Astrocyte (in vitro differentiated cells and primary cell): ENCODE measurements around the gene TANGO6. TPM values are rescaled to one million over a fixed set of nuclear protein-coding genes. Genes with fewer than 3 reads are reported as not detected.

Experiments used
- DNase-seq: peaks from one replicate; pipeline ENCODE4 v3.0.0-alpha.2; 2010; ENCODE audit warnings: low read depth
- FAIRE-seq: peaks from 2 replicates; lab custom pipeline; 2011; peaks lifted over from hg19 to GRCh38; lab: Jason Lieb, UNC
- H2AFZ ChIP-seq: 2 replicates; pipeline ENCODE4 v1.6.0; 2012; ENCODE audit warnings: low read depth, low read length, inconsistent platforms
- H3K27ac ChIP-seq: 2 replicates; pipeline ENCODE4 v1.5.1; 2011; ENCODE audit warnings: low read depth, low read length, inconsistent platforms
- H3K27me3 ChIP-seq: 2 replicates; pipeline ENCODE4 v1.6.0; 2011; ENCODE audit warnings: low read length, inconsistent platforms; ENCODE audit not compliant: insufficient read depth
- H3K36me3 ChIP-seq: 2 replicates; pipeline ENCODE4 v1.5.1; 2011; ENCODE audit warnings: low read length, inconsistent platforms; ENCODE audit not compliant: insufficient read depth
- H3K4me1 ChIP-seq: 2 replicates; pipeline ENCODE4 v1.5.1; 2011; ENCODE audit warnings: low read length, inconsistent platforms; ENCODE audit not compliant: insufficient read depth
- H3K4me2 ChIP-seq: 2 replicates; pipeline ENCODE4 v1.6.0; 2012; ENCODE audit warnings: low read length, inconsistent platforms
- H3K4me3 ChIP-seq: 2 replicates; pipeline ENCODE4 v1.5.1; 2011; ENCODE audit warnings: low read depth, mild to moderate bottlenecking, low read length, inconsistent platforms; ENCODE audit not compliant: insufficient read depth
- H3K79me2 ChIP-seq: 2 replicates; pipeline ENCODE4 v1.6.0; 2012; ENCODE audit warnings: mild to moderate bottlenecking, low read length, inconsistent platforms; ENCODE audit not compliant: insufficient read depth
- H3K9ac ChIP-seq: 2 replicates; pipeline ENCODE4 v1.6.0; 2012; ENCODE audit warnings: mild to moderate bottlenecking, low read length, inconsistent platforms
- H3K9me3 ChIP-seq: 2 replicates; pipeline ENCODE4 v1.5.1; 2012; ENCODE audit warnings: low read depth, mild to moderate bottlenecking, low read length, inconsistent platforms; ENCODE audit not compliant: insufficient read depth
- H4K20me1 ChIP-seq: 2 replicates; pipeline ENCODE4 v1.6.0; 2012; ENCODE audit warnings: low read length, inconsistent platforms; ENCODE audit not compliant: insufficient read depth
- H3K27ac Mint-ChIP-seq: one replicate; pipeline ENCODE4 v1.8.0; 2021; ENCODE audit warnings: mild to moderate bottlenecking, mixed read lengths; ENCODE audit not compliant: unreplicated experiment
- H3K27me3 Mint-ChIP-seq: one replicate; pipeline ENCODE4 v1.8.0; 2021; ENCODE audit warnings: low read depth, mixed read lengths; ENCODE audit not compliant: unreplicated experiment
- H3K36me3 Mint-ChIP-seq: one replicate; pipeline ENCODE4 v1.8.0; 2021; ENCODE audit warnings: low read depth, mixed read lengths; ENCODE audit not compliant: unreplicated experiment
- H3K4me1 Mint-ChIP-seq: one replicate; pipeline ENCODE4 v1.8.0; 2021; ENCODE audit warnings: low read depth, mixed read lengths; ENCODE audit not compliant: unreplicated experiment
- H3K4me3 Mint-ChIP-seq: one replicate; pipeline ENCODE4 v1.8.0; 2021; ENCODE audit warnings: mild to moderate bottlenecking, moderate library complexity, mixed read lengths; ENCODE audit not compliant: unreplicated experiment
- H3K9me3 Mint-ChIP-seq: one replicate; pipeline ENCODE4 v1.8.0; 2021; ENCODE audit warnings: mild to moderate bottlenecking, mixed read lengths; ENCODE audit not compliant: unreplicated experiment
- EZH2 ChIP-seq: IDR thresholded peaks from 2 replicates; pipeline ENCODE4 v1.6.1; 2012; ENCODE audit warnings: mild to moderate bottlenecking, low read length, inconsistent platforms; ENCODE audit not compliant: insufficient read depth
- total RNA-seq: library from RNA; stranded (reverse); gene quantifications from 2 replicates; pipeline ENCODE4 v1.2.1, GENCODE V29; 2021
- TF ChIP-seq, protein P1 (sequence below): IDR thresholded peaks from 2 replicates; pipeline ENCODE4 v1.5.1; 2011; ENCODE audit warnings: low read depth, mild to moderate bottlenecking, inconsistent platforms, low read length, moderate library complexity; ENCODE audit not compliant: insufficient read depth

TANGO6 gene
- total RNA-seq, 1 donor from 2014 or later, result 15.8 TPM

DNA sequence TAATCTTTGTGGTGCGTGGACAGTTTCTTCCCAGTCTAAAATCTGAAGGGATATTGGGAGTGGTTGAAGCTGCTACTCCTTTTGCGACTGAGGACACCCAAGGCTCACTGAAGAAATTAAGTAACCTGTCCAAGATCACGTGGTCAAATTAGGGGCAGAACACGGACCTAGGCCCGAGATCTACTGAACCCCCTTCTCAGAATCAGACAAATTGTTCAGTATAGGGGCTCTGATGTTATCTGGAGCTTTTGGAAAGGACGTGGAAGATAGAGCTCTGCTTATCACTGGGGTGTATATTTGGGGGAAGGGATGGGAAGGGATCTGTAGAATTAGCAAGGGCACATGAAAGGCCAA, 857 bp downstream of the TANGO6 start:
- Histone ChIP-seq H3K79me2 (peaks cover 13% of the 10 kb centered on the region), H3K9me3 (no peaks in the 10 kb centered on the region), H3K4me3 (peak overlapping the region; percentile 72), H3K9ac (peak overlapping the region; percentile 89), H3K27me3 (no peaks in the 10 kb centered on the region), H3K27ac (peak overlapping the region; percentile 79), H3K36me3 (no peaks in the 10 kb centered on the region), H4K20me1 (no peaks in the 10 kb centered on the region), H3K4me1 (peaks cover 3% of the 10 kb centered on the region), H2AFZ (peak overlapping the region; percentile 93), H3K4me2 (peak overlapping the region; percentile 85)
- no peaks in the 10 kb centered on the region for H3K36me3 Mint-ChIP-seq
- H3K4me3 Mint-ChIP-seq, result peak overlapping the region; percentile 94
- no peak for TF ChIP-seq EZH2
- TF ChIP-seq, protein P1, sequence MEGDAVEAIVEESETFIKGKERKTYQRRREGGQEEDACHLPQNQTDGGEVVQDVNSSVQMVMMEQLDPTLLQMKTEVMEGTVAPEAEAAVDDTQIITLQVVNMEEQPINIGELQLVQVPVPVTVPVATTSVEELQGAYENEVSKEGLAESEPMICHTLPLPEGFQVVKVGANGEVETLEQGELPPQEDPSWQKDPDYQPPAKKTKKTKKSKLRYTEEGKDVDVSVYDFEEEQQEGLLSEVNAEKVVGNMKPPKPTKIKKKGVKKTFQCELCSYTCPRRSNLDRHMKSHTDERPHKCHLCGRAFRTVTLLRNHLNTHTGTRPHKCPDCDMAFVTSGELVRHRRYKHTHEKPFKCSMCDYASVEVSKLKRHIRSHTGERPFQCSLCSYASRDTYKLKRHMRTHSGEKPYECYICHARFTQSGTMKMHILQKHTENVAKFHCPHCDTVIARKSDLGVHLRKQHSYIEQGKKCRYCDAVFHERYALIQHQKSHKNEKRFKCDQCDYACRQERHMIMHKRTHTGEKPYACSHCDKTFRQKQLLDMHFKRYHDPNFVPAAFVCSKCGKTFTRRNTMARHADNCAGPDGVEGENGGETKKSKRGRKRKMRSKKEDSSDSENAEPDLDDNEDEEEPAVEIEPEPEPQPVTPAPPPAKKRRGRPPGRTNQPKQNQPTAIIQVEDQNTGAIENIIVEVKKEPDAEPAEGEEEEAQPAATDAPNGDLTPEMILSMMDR, result no peak
- H3K27ac Mint-ChIP-seq, result peak overlapping the region; percentile 60
- H3K9me3 Mint-ChIP-seq, result no peaks in the 10 kb centered on the region
- DNase-seq (no peak), FAIRE-seq (no peak)
- H3K27me3 Mint-ChIP-seq, result no peaks in the 10 kb centered on the region
- peaks cover 2% of the 10 kb centered on the region for H3K4me1 Mint-ChIP-seq

DNA sequence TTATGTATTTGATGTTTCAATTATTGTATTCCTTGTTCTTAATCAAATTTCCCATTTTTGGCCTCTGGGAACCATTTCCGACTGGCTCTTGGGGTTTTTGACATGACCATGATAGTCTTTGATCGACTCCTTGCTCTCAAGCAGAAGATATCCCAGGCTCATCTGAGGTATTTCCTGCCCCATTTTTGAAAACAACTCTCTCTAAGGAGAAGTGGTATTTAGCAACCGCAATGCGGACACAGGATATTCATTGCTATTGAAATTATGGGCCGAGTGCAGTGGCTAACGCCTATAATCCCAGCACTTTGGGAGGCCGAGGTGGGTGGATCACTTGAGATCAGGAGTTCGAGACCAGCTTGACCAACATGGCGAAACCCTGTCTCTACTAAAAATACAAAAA, 5.5 kb downstream of the TANGO6 start:
- Mint-ChIP-seq H3K27me3 (no peaks in the 10 kb centered on the region), H3K4me1 (peaks cover 2% of the 10 kb centered on the region), H3K27ac (no peak overlapping the region), H3K9me3 (no peaks in the 10 kb centered on the region), H3K4me3 (no peak overlapping the region), H3K36me3 (no peaks in the 10 kb centered on the region)
- TF ChIP-seq, protein P1, result no peak
- no peak for TF ChIP-seq EZH2
- H3K4me1 ChIP-seq, result peaks cover 3% of the 10 kb centered on the region
- no peaks in the 10 kb centered on the region for H3K27me3 ChIP-seq
- no peak overlapping the region for H3K27ac ChIP-seq
- no peaks in the 10 kb centered on the region for H3K36me3 ChIP-seq
- no peak overlapping the region for H2AFZ ChIP-seq
- no peak for DNase-seq
- H3K4me2 ChIP-seq, result no peak overlapping the region
- H3K4me3 ChIP-seq, result no peak overlapping the region
- no peaks in the 10 kb centered on the region for H3K9me3 ChIP-seq
- peaks cover 32% of the 10 kb centered on the region for H3K79me2 ChIP-seq
- H3K9ac ChIP-seq, result no peak overlapping the region
- H4K20me1 ChIP-seq, result peaks cover 3% of the 10 kb centered on the region
- no peak for FAIRE-seq

DNA sequence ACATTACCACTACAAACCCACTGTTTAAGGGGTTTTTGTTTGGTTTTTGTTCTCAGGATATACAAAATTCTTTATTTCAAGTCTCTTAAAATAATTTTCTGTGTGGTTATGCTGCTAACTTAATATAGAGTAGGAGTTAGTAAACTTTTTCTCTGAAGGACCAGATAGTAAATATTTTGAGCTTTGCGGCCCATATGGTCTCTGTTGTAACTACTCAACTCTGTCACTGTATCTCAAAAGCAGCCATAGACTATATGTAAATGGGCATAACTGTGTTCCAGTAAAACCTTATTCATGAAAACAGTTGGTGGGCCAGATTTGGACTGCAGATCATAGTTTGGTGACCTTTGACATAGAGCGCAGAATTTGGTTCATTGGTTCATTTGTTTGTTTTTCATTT, 7.2 kb downstream of the TANGO6 start:
- TF ChIP-seq, protein P1, result no peak
- TF ChIP-seq EZH2, result no peak
- no peaks in the 10 kb centered on the region for H3K9me3 ChIP-seq
- Mint-ChIP-seq H3K27ac (no peak overlapping the region), H3K4me1 (peaks cover 2% of the 10 kb centered on the region), H3K36me3 (no peaks in the 10 kb centered on the region), H3K27me3 (no peaks in the 10 kb centered on the region), H3K9me3 (no peaks in the 10 kb centered on the region), H3K4me3 (no peak overlapping the region)
- no peak overlapping the region for H3K4me3 ChIP-seq
- H3K36me3 ChIP-seq, result no peaks in the 10 kb centered on the region
- H3K27ac ChIP-seq, result no peak overlapping the region
- FAIRE-seq, result peak; percentile 17
- H4K20me1 ChIP-seq, result peaks cover 6% of the 10 kb centered on the region
- H3K27me3 ChIP-seq, result no peaks in the 10 kb centered on the region
- H2AFZ ChIP-seq, result no peak overlapping the region
- H3K9ac ChIP-seq, result no peak overlapping the region
- DNase-seq, result no peak
- no peak overlapping the region for H3K4me2 ChIP-seq
- peaks cover 23% of the 10 kb centered on the region for H3K79me2 ChIP-seq
- H3K4me1 ChIP-seq, result no peaks in the 10 kb centered on the region
